Ishikawa (cell line): ENCODE data around the gene BICRA.

Experiments used
- EGR1 ChIP-seq: IDR thresholded peaks from 2 replicates; pipeline ENCODE4 v1.6.1; 2012
- EP300 ChIP-seq: IDR thresholded peaks from 2 replicates; pipeline ENCODE4 v1.6.1; 2012; ENCODE audit warnings: borderline replicate concordance
- TAF1 ChIP-seq: IDR thresholded peaks from 2 replicates; pipeline ENCODE4 v1.6.1; 2012; ENCODE audit warnings: low read depth, mild to moderate bottlenecking
- TF ChIP-seq, protein P1 (sequence below): IDR thresholded peaks from 2 replicates; pipeline ENCODE4 v1.6.1; 2012; ENCODE audit warnings: low read depth, mild to moderate bottlenecking

DNA sequence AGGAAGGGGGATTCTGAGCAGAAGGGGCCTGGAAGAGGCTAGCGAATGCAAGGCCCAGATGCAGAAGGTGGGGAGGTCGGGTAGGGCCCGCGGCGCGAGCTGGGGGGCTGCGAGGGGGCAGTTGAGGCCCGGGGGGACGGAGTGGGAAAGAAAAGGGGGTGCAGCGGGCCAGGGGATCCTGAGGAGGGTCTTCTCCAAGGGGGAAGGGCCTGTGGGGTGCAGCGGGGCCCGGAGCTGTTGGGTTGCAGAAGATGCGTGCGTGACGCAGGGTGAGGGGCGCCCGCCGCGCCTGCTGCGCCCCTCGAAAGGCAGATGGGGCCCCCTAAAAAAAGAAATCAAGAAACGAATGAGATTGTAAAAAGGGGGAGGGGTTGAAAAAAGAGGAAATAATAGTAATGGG, 36.3 kb upstream of the BICRA start:
- TF ChIP-seq TAF1 (no peak), EP300 (no peak), EGR1 (no peak)
- TF ChIP-seq, protein P1, sequence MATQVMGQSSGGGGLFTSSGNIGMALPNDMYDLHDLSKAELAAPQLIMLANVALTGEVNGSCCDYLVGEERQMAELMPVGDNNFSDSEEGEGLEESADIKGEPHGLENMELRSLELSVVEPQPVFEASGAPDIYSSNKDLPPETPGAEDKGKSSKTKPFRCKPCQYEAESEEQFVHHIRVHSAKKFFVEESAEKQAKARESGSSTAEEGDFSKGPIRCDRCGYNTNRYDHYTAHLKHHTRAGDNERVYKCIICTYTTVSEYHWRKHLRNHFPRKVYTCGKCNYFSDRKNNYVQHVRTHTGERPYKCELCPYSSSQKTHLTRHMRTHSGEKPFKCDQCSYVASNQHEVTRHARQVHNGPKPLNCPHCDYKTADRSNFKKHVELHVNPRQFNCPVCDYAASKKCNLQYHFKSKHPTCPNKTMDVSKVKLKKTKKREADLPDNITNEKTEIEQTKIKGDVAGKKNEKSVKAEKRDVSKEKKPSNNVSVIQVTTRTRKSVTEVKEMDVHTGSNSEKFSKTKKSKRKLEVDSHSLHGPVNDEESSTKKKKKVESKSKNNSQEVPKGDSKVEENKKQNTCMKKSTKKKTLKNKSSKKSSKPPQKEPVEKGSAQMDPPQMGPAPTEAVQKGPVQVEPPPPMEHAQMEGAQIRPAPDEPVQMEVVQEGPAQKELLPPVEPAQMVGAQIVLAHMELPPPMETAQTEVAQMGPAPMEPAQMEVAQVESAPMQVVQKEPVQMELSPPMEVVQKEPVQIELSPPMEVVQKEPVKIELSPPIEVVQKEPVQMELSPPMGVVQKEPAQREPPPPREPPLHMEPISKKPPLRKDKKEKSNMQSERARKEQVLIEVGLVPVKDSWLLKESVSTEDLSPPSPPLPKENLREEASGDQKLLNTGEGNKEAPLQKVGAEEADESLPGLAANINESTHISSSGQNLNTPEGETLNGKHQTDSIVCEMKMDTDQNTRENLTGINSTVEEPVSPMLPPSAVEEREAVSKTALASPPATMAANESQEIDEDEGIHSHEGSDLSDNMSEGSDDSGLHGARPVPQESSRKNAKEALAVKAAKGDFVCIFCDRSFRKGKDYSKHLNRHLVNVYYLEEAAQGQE: no peak
